Stimulated activated CD8-positive, alpha-beta memory T cell treated with anti-CD3 and anti-CD28 coated beads, Interleukin-4, amount 100 ng/mL, for 48 hours (primary cell): ENCODE data around the gene MAGIX.

Experiments used
- DNase-seq: peaks from one replicate; pipeline ENCODE4 v3.0.0-alpha.2; 2020

The MAGIX gene

DNA sequence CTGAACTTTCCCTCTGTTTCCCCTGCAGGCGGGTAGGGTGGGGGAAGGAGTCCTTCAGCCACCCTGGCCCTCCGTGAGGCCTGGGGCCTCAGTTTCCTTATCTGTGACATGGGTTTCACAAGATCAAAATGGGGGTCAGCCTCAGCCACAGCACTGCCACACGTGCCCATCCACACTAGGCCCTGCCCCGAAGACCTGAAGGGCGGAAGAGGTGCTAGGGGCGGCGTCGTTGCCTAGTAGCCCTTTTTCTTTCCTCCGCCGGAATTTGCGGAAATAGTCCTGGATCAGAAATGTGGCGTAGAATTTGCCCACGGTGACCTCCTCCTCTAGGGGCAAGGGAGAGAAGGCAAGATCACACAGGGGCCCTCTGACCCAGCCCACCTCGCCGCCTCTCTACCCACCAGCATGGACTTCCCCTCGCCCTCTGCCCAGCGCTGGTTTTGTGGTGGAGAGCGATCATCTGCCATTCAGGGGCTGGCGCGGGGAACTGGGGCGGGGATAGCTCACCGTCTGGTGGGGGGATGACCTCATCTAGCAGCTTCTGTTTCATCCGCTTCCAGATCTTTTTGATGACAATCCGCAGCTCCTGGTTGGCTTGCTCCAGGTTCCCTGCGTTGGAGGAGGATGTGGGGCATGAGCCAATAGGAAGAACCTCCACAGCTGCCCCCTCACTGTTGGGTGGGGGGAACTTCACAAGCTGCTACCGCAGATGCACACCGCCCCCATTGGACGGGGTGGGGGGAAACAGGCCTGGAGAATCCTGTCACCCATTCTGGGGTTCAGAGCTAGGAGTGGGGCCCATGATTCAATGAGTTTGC is 47.1 kb downstream of the MAGIX start:
- peak; percentile 29 for DNase-seq

DNA sequence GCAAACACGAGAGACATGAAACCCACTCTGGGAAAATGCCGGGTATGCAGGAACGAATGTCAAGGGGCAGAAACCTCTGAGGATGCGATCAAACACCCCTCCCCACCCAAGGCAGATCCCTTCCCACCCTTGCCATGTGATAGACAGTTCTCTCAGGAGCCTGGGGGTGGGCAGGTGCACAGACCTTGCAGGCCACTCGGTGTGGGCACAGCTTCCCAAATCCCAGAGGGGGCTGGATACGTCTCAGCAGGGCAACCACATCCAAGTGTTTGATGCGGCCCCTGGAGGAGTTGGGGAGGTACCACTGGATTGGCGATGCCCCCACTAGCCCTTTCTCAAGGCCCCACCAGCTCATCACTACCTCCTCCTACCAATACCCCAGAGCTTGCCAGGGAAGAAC is 47.8 kb downstream of the MAGIX start:
- no peak for DNase-seq

DNA sequence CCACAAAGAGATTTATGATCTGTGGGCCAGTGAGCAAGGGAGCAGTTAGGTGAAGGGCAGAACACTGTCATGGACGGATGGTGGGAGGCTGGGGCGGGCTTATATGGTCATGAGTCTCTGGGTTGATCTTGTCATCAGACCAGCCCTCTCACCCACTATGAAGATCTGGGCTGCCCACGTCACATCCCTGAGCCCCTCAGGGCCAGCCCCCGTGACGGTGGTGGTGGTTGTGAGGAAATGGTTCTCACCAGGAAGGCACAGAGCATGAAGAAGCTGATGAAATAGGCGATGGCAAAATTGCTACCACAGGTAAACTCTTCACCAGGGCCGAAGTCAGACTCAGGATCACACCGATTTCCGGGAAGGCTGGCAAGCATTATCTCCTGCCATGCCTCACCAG is 48.5 kb downstream of the MAGIX start:
- no peak for DNase-seq

DNA sequence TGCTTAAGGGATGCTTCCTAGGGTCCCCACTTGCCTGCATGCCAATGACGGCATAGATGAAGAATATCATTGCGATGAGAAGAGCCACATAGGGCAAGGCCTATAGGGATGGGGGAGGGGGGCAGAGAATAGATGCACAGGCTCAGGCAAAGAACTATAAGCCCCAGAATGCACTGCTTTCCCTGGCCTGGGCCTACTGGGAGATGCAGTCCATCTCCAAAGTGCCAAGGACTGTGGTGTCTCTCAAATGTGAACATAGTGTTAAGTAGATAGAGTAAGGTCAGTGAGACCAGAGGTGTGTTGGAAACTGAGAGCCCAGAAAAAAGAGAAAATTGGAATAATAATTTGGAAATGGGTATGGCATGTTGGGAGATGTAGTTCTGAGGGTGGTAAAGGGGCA is 49.7 kb downstream of the MAGIX start:
- DNase-seq, result no peak

DNA sequence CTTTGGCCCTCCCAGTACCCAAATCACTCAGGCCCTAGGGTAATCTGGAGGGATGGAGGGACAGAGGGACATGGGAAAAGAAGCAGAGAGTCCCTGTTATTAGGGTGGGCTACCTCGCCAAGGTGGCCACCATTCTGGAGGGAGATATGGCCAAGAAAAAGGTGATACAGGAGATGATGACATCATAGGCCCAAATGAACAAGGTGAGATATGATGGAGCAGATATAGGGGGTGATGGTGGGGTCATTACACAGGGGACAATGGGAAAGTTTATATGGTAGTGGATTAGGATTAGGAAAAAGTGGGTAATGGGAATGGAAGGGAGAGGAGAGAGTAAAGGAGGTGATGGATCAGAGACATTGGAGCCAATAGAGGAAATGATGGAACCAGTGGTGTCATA is 50.3 kb downstream of the MAGIX start:
- no peak for DNase-seq

DNA sequence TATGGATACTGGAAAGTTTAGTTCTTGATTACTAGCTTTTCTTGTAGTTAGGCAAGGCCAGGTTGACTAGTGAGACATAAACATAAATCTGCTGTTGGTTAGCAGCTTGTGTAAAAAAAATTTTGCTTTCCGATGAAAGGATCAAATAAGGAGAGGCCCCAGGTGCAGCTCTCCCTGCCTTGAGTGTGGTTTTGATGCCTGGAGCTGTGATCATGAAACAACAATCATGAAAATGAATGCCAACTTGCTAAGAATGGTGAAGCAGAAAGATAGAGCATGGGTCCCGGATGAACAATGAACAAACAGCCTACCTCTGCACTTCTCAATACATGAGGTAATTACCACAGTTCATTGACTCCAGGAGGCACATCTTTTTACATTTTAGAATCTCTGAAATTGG is 51.9 kb downstream of the MAGIX start:
- no peak for DNase-seq

DNA sequence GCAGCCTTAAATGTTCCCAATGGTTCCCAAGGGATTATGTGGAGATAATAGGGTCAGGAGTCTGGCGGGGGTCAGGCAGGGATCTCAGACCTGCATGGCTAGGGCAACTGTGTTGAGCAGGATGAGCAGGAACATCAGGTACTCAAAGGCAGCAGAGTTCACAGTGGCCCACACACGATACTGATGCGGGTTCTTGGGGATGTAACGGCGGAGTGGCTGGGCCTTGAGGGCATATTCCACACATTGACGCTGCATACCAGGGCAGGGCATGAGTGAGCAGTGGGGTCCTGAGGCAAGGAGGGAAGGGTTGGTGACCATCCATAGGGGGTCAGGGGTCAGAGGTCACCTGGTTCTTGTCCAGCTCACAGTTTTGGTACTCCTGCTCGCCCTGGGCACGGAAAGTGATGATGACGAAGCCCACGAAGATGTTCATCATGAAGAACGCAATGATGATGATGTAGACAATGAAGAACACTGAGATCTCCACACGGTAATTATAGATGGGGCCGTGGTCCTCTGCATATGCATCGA is 52.5 kb downstream of the MAGIX start:
- no peak for DNase-seq
